GM12801 (cell line): ENCODE results near the gene PLEKHG4B.

Source experiments
- TF ChIP-seq, protein P1 (sequence below): IDR thresholded peaks from one replicate; pipeline ENCODE4 v1.5.1; 2011; ENCODE audit warnings: control low read depth; ENCODE audit not compliant: insufficient read length; ENCODE audit errors: extremely low read depth

Gene PLEKHG4B

GRCh38 chr5:78805-79149 is 13.2 kb upstream of the PLEKHG4B start:
- TF ChIP-seq, protein P1, sequence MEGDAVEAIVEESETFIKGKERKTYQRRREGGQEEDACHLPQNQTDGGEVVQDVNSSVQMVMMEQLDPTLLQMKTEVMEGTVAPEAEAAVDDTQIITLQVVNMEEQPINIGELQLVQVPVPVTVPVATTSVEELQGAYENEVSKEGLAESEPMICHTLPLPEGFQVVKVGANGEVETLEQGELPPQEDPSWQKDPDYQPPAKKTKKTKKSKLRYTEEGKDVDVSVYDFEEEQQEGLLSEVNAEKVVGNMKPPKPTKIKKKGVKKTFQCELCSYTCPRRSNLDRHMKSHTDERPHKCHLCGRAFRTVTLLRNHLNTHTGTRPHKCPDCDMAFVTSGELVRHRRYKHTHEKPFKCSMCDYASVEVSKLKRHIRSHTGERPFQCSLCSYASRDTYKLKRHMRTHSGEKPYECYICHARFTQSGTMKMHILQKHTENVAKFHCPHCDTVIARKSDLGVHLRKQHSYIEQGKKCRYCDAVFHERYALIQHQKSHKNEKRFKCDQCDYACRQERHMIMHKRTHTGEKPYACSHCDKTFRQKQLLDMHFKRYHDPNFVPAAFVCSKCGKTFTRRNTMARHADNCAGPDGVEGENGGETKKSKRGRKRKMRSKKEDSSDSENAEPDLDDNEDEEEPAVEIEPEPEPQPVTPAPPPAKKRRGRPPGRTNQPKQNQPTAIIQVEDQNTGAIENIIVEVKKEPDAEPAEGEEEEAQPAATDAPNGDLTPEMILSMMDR: no peak

DNA sequence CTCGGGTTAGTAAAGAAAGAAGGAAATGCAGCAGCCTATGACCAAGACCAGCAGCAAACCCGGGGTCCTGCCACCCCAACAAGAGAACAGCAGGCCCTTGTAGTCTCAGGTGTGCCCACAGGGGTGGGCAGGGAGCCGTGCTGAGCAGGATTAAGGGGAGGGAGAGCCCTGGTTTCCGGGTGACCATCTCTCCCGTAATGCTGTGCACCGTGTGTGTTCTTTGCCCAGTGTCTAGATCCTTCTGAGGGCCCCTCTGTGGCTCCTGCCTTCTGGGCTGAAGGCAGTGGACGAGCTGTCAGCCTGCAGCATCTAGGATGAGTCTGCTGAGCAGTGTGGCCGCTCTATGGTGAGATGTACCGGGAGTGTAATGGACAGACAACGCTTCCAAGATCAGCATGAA is 12.7 kb upstream of the PLEKHG4B start:
- TF ChIP-seq, protein P1: no peak

DNA sequence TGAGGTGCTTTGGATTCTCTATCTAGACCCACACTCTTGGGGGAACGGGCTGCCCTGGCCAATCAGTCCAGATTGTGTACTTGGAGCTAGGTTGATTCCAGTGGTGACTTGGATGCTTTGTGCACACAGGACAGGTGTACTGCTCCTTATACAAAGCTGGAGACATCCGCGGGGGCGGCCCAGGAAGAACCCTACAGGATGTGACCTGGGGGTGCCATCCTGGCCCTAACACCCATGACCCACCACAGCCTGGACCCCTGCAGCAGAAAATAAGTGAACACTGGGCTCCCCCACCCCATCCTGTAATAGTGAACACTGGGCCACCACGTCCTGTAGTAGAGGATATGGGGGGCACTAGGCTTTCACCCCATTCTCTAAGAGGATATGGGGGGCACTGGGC is 12.1 kb upstream of the PLEKHG4B start:
- TF ChIP-seq, protein P1: no peak

GRCh38 chr5:81391-82021 is 10.5 kb upstream of the PLEKHG4B start:
- TF ChIP-seq, protein P1: no peak

DNA sequence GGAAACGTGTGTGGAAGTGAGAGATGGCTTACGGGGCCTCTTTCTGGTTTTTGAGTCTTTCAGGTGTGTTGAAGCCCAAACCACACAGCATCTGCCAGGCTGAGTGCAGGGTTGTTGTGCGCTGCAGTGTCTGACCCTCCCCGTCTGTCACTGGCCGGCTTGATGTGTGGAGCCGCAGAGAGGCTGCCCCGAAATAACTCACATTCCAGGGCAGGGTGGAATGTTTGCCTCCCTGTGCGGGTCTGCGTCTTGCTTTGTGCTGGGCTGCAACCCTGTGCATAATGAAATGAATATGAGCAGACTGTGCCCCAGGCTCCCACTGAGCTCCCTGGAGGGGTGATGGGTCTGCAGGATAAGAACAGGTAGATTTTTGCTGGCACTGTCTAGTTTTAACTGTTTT is 9.9 kb upstream of the PLEKHG4B start:
- TF ChIP-seq, protein P1: no peak

DNA sequence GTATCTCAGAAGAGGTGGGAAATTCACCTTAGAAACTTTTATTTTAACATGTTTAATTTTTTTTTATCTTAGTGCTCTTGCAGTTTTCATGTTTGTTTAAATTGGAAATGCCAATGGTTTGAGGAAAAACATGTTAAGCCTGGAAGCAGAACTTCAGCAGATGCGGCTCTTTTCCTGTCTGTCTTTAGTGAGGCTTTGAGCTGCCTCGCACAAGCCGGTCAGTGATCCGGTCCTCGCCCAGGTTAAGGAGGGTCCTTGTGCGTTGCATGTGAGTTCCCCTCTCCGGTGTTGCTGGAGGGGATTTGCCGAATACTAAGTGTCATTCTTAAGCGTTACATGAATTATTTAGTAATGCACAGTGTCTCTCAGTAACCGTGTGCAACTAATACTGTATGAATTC is 9.4 kb upstream of the PLEKHG4B start:
- TF ChIP-seq, protein P1: no peak

DNA sequence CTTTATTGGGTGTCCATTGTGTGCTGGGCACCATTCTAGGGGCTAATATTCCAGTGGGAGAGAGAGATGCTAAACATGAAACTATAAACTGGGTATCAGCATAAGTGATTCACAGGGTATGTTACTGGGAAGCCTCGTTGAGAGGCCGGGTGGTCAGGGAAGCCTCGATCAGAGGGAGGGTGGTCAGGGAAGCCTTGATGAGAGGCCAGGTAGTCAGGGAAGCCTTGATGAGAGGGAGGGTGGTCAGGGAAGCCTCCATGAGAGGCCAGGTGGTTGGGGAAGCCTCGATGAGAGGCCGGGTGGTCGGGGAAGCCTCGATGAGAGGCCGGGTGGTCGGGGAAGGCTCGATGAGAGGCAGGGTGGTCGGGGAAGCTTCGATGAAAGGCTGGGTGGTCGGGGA is 8.9 kb upstream of the PLEKHG4B start:
- TF ChIP-seq, protein P1: no peak
